Type B pancreatic cell (in vitro differentiated cells): ENCODE measurements around the gene CAMKMT. TPM values are rescaled to one million over a fixed set of nuclear protein-coding genes. Genes with fewer than 3 reads are reported as not detected.

ENCODE experiments used
- DNase-seq: peaks from one replicate; pipeline ENCODE4 v3.0.0; 2021; ENCODE audit warnings: mixed read lengths; ENCODE audit not compliant: unreplicated experiment; ENCODE audit errors: extremely low spot score
- H3K27ac Mint-ChIP-seq: 2 replicates; pipeline ENCODE4 v1.8.0; 2021; ENCODE audit warnings: mild to moderate bottlenecking, mixed read lengths
- H3K27me3 Mint-ChIP-seq: 2 replicates; pipeline ENCODE4 v1.8.0; 2021; ENCODE audit warnings: mixed read lengths
- H3K36me3 Mint-ChIP-seq: 2 replicates; pipeline ENCODE4 v1.8.0; 2021; ENCODE audit warnings: mixed read lengths
- H3K4me1 Mint-ChIP-seq: one replicate; pipeline ENCODE4 v1.8.0; 2021; ENCODE audit warnings: mixed read lengths; ENCODE audit not compliant: unreplicated experiment
- H3K4me3 Mint-ChIP-seq: 2 replicates; pipeline ENCODE4 v1.8.0; 2021; ENCODE audit warnings: mild to moderate bottlenecking, mixed read lengths
- H3K9me3 Mint-ChIP-seq: 2 replicates; pipeline ENCODE4 v1.8.0; 2021; ENCODE audit warnings: mixed read lengths
- total RNA-seq: library from RNA; stranded (reverse); gene quantifications from 2 replicates; pipeline ENCODE4 v1.2.1, GENCODE V29; 2021; ENCODE audit warnings: low replicate concordance
- TF ChIP-seq, protein P1 (sequence below): fragments of 200-600 bp; sonication (generic); conservative IDR thresholded peaks from 2 replicates; pipeline ENCODE4 v1.5.0; 2021; ENCODE audit warnings: antibody characterized with exemption, mild to moderate bottlenecking

Gene CAMKMT
- total RNA-seq, 1 donor from 2014 or later, result 7.7 TPM

DNA sequence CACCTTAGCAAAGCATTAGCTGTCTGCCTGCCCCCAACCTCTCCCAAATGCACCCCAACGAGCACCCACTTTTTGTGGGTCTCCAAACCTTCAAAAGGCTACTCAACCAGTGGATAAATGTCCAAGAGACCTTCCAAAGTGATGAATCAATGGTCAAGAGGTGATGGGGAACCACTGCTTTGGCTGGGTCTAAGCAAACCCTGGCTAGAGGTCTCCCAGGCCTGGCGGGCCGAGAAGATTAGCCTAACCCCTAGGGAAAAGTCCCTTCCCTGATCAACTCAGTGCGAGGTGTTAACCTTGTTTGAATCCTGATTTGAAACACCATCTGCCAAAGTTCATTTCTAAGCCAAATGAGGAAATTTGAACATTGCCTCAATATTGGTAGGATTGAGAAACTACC is 435.0 kb downstream of the CAMKMT start:
- H3K27me3 Mint-ChIP-seq, result peaks cover 68% of the 10 kb centered on the region
- H3K4me1 Mint-ChIP-seq, result no peaks in the 10 kb centered on the region
- TF ChIP-seq, protein P1, sequence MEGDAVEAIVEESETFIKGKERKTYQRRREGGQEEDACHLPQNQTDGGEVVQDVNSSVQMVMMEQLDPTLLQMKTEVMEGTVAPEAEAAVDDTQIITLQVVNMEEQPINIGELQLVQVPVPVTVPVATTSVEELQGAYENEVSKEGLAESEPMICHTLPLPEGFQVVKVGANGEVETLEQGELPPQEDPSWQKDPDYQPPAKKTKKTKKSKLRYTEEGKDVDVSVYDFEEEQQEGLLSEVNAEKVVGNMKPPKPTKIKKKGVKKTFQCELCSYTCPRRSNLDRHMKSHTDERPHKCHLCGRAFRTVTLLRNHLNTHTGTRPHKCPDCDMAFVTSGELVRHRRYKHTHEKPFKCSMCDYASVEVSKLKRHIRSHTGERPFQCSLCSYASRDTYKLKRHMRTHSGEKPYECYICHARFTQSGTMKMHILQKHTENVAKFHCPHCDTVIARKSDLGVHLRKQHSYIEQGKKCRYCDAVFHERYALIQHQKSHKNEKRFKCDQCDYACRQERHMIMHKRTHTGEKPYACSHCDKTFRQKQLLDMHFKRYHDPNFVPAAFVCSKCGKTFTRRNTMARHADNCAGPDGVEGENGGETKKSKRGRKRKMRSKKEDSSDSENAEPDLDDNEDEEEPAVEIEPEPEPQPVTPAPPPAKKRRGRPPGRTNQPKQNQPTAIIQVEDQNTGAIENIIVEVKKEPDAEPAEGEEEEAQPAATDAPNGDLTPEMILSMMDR, result no peak
- no peaks in the 10 kb centered on the region for H3K9me3 Mint-ChIP-seq
- H3K27ac Mint-ChIP-seq, result no peak overlapping the region
- H3K36me3 Mint-ChIP-seq, result no peaks in the 10 kb centered on the region
- DNase-seq, result no peak
- no peak overlapping the region for H3K4me3 Mint-ChIP-seq

- Mint-ChIP-seq H3K27ac (no peak overlapping the region), H3K4me1 (peaks cover 4% of the 10 kb centered on the region), H3K27me3 (peaks cover 68% of the 10 kb centered on the region), H3K9me3 (no peaks in the 10 kb centered on the region), H3K36me3 (no peaks in the 10 kb centered on the region), H3K4me3 (no peak overlapping the region)
- TF ChIP-seq, protein P1, result no peak
- DNase-seq, result no peak
Measured at GRCh38 chr2:44798139-44798659, 436.5 kb downstream of the CAMKMT start.

GRCh38 chr2:44799105-44799504 is 437.4 kb downstream of the CAMKMT start:
- DNase-seq, result no peak
- peaks cover 4% of the 10 kb centered on the region for H3K4me1 Mint-ChIP-seq
- no peaks in the 10 kb centered on the region for H3K36me3 Mint-ChIP-seq
- no peaks in the 10 kb centered on the region for H3K9me3 Mint-ChIP-seq
- H3K27ac Mint-ChIP-seq, result no peak overlapping the region
- TF ChIP-seq, protein P1, result no peak
- no peak overlapping the region for H3K4me3 Mint-ChIP-seq
- H3K27me3 Mint-ChIP-seq, result peaks cover 74% of the 10 kb centered on the region

DNA sequence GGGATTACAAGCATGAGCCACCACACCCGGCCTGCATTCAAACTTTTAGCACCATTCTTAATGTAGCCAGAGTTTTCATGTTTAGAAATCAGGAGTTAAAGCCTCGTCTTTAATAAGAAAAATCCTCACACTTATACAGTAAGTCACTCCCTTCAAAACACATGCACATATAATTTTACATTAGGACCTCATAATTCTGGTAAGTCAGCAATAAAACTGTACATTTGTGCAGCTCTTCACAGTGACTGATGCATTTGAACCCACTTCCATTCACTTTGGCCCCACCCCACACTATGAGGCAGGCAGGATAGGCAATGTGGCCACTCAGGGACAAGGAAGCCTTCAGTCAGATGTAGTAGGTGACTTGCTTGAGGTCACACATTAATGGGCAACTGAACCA is 438.0 kb downstream of the CAMKMT start:
- H3K36me3 Mint-ChIP-seq, result no peaks in the 10 kb centered on the region
- H3K4me1 Mint-ChIP-seq, result peaks cover 4% of the 10 kb centered on the region
- H3K27ac Mint-ChIP-seq, result no peak overlapping the region
- TF ChIP-seq, protein P1, result no peak
- H3K9me3 Mint-ChIP-seq, result no peaks in the 10 kb centered on the region
- H3K4me3 Mint-ChIP-seq, result no peak overlapping the region
- H3K27me3 Mint-ChIP-seq, result peaks cover 80% of the 10 kb centered on the region
- DNase-seq, result no peak

GRCh38 chr2:44801289-44801840 is 439.6 kb downstream of the CAMKMT start:
- Mint-ChIP-seq H3K4me1 (peaks cover 4% of the 10 kb centered on the region), H3K27me3 (peaks cover 92% of the 10 kb centered on the region), H3K36me3 (no peaks in the 10 kb centered on the region), H3K9me3 (no peaks in the 10 kb centered on the region), H3K27ac (no peak overlapping the region), H3K4me3 (peak overlapping the region; percentile 36)
- TF ChIP-seq, protein P1, result no peak
- no peak for DNase-seq
